Hepatocyte (in vitro differentiated cells): ENCODE measurements around the gene PCLO. TPM values are rescaled to one million over a fixed set of nuclear protein-coding genes. Genes with fewer than 3 reads are reported as not detected.
"Not testable (repeated sequence)": the region's sequence is repeated elsewhere in the genome, so short reads cannot be mapped to it uniquely, and the experiment has no call there.

Experiments
- DNase-seq: peaks from one replicate; pipeline ENCODE4 v3.0.0-alpha.2; 2016; ENCODE audit warnings: low spot score
- H2AFZ ChIP-seq: fragments of 200-600 bp; sonication (generic); 2 replicates; pipeline ENCODE4 v1.6.0; 2016; ENCODE audit warnings: antibody characterized with exemption, mild to moderate bottlenecking
- H3K27ac ChIP-seq: fragments of 200-600 bp; sonication (generic); 2 replicates; pipeline ENCODE4 v1.5.1; 2016; ENCODE audit warnings: mild to moderate bottlenecking
- H3K27me3 ChIP-seq: fragments of 200-600 bp; sonication (generic); 2 replicates; pipeline ENCODE4 v1.6.1; 2016
- H3K36me3 ChIP-seq: fragments of 200-600 bp; sonication (generic); replicated peaks from 2 replicates; pipeline ENCODE4 v1.5.1; 2016; ENCODE audit warnings: low read depth; ENCODE audit not compliant: insufficient read depth
- H3K4me1 ChIP-seq: fragments of 200-600 bp; sonication (generic); 2 replicates; pipeline ENCODE4 v1.5.1; 2016; ENCODE audit warnings: mild to moderate bottlenecking, moderate library complexity; ENCODE audit not compliant: insufficient read depth
- H3K4me2 ChIP-seq: fragments of 200-600 bp; sonication (generic); 2 replicates; pipeline ENCODE4 v1.6.0; 2016
- H3K4me3 ChIP-seq: fragments of 200-600 bp; sonication (generic); 2 replicates; pipeline ENCODE4 v1.5.1; 2016; ENCODE audit warnings: mild to moderate bottlenecking
- H3K79me2 ChIP-seq: fragments of 200-600 bp; sonication (generic); 2 replicates; pipeline ENCODE4 v1.6.0; 2017; ENCODE audit warnings: mild to moderate bottlenecking
- H3K9me2 ChIP-seq: fragments of 200-600 bp; sonication (generic); replicated peaks from 2 replicates; pipeline ENCODE4 v1.6.0; 2017; ENCODE audit warnings: mild to moderate bottlenecking; ENCODE audit not compliant: insufficient read depth
- H3K9me3 ChIP-seq: fragments of 200-600 bp; sonication (generic); 2 replicates; pipeline ENCODE4 v1.5.1; 2016; ENCODE audit warnings: low read depth, mild to moderate bottlenecking
- H4K20me1 ChIP-seq: fragments of 200-600 bp; sonication (generic); 2 replicates; pipeline ENCODE4 v1.6.0; 2016; ENCODE audit warnings: mild to moderate bottlenecking; ENCODE audit not compliant: insufficient read depth, poor library complexity, severe bottlenecking
- EZH2 ChIP-seq: fragments of 200-600 bp; sonication (generic); IDR thresholded peaks from 2 replicates; pipeline ENCODE4 v1.6.1; 2016; ENCODE audit warnings: antibody characterized with exemption, mild to moderate bottlenecking, borderline replicate concordance
- EZH2phosphoT487 ChIP-seq: fragments of 200-600 bp; sonication (generic); IDR thresholded peaks from one replicate; pipeline ENCODE4 v1.6.1; 2018; ENCODE audit warnings: antibody characterized with exemption, mild to moderate bottlenecking, low read depth, moderate library complexity; ENCODE audit not compliant: unreplicated experiment, severe bottlenecking
- WGBS: methylation state at CpG from one replicate; pipeline ENCODE4 v1.1.6; 2016; ENCODE audit warnings: low lambda C conversion rate; ENCODE audit errors: missing lambda C conversion rate; 5-methylcytosine and 5-hydroxymethylcytosine counted together
- polyA plus RNA-seq: library from polyadenylated mRNA; unstranded; fragments of >200 nt; fragmentation: Nextera tagmentation; extraction: Ambion mirVana; gene quantifications from 2 replicates; pipeline ENCODE4 v1.2.1, GENCODE V29; 2016
- total RNA-seq: library from RNA; depleted of rRNA; stranded (reverse); fragments of >200 nt; gene quantifications from 2 replicates; pipeline ENCODE4 v1.2.3, GENCODE V29; 2014
- TF ChIP-seq, protein P1 (sequence below): fragments of 200-600 bp; sonication (generic); IDR thresholded peaks from 2 replicates; pipeline ENCODE4 v1.5.1; 2016; ENCODE audit warnings: antibody characterized with exemption, mild to moderate bottlenecking; ENCODE audit not compliant: poor library complexity

PCLO gene
- total and polyA plus RNA-seq, 2 experiments from 2014 or later, result 1.3 to 8.1 TPM

DNA sequence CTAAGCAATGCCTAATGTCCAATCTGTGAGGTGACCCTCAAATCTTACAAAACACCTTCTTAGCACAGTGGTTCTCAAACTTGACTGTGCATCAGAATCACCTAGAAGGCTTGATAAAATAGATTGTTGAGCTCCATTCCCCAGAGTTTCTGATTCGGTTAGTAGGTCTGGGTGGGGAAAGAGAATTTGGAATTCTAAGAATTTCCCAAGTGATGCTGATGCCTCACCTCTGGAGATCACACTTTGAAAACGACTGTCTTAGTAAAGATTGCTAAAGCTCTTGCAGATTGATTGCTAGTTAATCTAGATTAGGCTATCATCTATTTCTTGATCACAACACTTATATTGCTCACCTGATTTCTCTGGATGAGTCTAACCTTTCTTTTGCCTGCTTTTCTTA is 126.6 kb downstream of the PCLO start:
- H2AFZ ChIP-seq, result no peak overlapping the region
- no peaks in the 10 kb centered on the region for H3K79me2 ChIP-seq
- no peak overlapping the region for H3K4me2 ChIP-seq
- no peak overlapping the region for H3K27ac ChIP-seq
- H3K9me3 ChIP-seq, result no peaks in the 10 kb centered on the region
- 30% methylated on average over 2 of the region's 2 CpGs for WGBS
- no peaks in the 10 kb centered on the region for H4K20me1 ChIP-seq
- TF ChIP-seq EZH2, result no peak
- TF ChIP-seq, protein P1, sequence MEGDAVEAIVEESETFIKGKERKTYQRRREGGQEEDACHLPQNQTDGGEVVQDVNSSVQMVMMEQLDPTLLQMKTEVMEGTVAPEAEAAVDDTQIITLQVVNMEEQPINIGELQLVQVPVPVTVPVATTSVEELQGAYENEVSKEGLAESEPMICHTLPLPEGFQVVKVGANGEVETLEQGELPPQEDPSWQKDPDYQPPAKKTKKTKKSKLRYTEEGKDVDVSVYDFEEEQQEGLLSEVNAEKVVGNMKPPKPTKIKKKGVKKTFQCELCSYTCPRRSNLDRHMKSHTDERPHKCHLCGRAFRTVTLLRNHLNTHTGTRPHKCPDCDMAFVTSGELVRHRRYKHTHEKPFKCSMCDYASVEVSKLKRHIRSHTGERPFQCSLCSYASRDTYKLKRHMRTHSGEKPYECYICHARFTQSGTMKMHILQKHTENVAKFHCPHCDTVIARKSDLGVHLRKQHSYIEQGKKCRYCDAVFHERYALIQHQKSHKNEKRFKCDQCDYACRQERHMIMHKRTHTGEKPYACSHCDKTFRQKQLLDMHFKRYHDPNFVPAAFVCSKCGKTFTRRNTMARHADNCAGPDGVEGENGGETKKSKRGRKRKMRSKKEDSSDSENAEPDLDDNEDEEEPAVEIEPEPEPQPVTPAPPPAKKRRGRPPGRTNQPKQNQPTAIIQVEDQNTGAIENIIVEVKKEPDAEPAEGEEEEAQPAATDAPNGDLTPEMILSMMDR, result no peak
- TF ChIP-seq EZH2phosphoT487, result no peak
- no peaks in the 10 kb centered on the region for H3K9me2 ChIP-seq
- H3K36me3 ChIP-seq, result no peaks in the 10 kb centered on the region
- H3K4me3 ChIP-seq, result no peak overlapping the region
- no peaks in the 10 kb centered on the region for H3K27me3 ChIP-seq
- no peak for DNase-seq
- H3K4me1 ChIP-seq, result peaks cover 9% of the 10 kb centered on the region

DNA sequence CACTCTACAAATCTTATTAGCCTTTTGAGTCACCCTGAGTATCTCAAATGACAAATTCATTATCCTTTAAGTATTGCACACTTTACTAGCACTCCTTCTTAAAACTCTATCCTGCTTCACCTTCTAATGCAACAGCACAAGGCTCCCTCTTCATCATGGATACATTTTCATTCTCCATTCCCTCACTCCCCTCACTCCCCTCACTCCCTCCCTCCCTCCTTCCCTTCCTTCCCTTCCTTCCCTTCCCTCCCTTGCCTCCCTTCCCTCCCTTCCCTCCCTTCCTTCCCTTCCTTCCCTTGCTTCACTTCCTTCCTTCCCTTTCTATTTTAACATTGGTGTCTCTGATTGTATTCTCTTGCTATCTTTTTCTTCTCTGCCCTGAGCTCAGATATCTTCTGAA is 130.5 kb downstream of the PCLO start:
- no peaks in the 10 kb centered on the region for H3K36me3 ChIP-seq
- no peak overlapping the region for H3K4me2 ChIP-seq
- no peaks in the 10 kb centered on the region for H3K9me3 ChIP-seq
- no peaks in the 10 kb centered on the region for H3K79me2 ChIP-seq
- no peaks in the 10 kb centered on the region for H3K27me3 ChIP-seq
- H2AFZ ChIP-seq, result no peak overlapping the region
- H3K27ac ChIP-seq, result no peak overlapping the region
- H3K4me1 ChIP-seq, result peaks cover 3% of the 10 kb centered on the region
- no peaks in the 10 kb centered on the region for H4K20me1 ChIP-seq
- TF ChIP-seq EZH2 (no peak), EZH2phosphoT487 (no peak)
- TF ChIP-seq, protein P1, result no peak
- H3K9me2 ChIP-seq, result no peaks in the 10 kb centered on the region
- no peak overlapping the region for H3K4me3 ChIP-seq
- no peak for DNase-seq

DNA sequence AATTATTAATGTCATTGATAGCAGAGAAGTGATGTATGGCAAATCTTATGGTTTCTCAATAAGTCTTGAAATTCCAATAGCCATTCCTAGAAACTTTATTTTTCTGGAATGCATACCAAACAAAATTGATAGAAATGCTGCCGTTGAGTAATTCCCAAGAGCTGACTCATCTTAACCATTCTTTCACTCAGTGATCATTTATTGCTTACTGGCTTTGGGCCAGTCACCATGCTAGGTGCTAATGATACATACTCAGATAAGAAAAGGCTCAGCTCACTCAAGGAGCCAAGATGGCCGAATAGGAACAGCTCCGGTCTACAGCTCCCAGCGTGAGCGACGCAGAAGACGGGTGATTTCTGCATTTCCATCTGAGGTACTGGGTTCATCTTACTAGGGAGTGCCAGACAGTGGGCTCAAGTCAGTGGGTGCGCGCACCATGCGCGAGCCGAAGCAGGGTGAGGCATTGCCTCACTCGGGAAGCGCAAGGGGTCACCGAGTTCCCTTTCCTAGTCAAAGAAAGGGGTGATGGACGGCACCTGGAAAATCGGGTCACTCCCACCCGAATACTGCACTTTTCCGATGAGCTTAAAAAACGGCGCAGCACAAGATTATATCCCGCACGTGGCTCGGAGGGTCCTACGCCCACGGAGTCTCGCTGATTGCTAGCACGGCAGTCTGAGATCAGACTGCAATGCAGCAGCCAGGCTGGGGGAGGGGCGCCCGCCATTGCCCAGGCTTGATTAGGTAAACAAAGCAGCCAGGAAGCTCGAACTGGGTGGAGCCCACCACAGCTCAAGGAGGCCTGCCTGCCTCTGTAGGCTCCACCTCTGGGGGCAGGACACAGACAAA is 138.6 kb downstream of the PCLO start:
- 90% methylated on average over 31 of the region's 31 CpGs for WGBS
- not testable (repeated sequence) for H3K4me1 ChIP-seq, H3K4me2 ChIP-seq, H3K4me3 ChIP-seq, H3K36me3 ChIP-seq, H3K9me2 ChIP-seq, H3K27ac ChIP-seq, H3K9me3 ChIP-seq, H3K27me3 ChIP-seq, H2AFZ ChIP-seq, DNase-seq, H4K20me1 ChIP-seq, H3K79me2 ChIP-seq

DNA sequence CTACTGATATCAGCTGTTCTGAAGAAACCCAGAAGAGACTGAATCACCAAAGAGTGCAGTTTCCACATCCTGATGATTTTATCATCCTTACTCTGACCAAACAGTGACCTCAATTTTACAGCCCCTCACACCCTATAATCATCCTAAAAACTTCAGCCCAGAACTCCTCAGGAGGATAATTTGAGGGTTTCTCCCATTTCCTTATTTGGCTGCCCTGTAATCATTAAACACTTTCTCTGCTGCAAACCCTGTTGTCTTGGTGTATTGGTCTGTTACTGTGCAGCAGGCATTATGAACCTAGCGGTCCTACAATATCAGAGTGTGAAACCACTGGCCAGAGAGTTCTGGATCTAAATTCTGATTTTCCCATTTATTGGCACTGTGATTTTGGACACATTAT is 141.7 kb downstream of the PCLO start:
- H3K4me1 ChIP-seq, result no peaks in the 10 kb centered on the region
- H3K79me2 ChIP-seq, result no peaks in the 10 kb centered on the region
- H2AFZ ChIP-seq, result no peak overlapping the region
- no peaks in the 10 kb centered on the region for H3K36me3 ChIP-seq
- H3K4me2 ChIP-seq, result no peak overlapping the region
- WGBS, result 96% methylated on average over 1 of the region's 1 CpG
- H3K27ac ChIP-seq, result no peak overlapping the region
- DNase-seq, result no peak
- no peak overlapping the region for H3K4me3 ChIP-seq
- H3K9me3 ChIP-seq, result no peaks in the 10 kb centered on the region
- no peaks in the 10 kb centered on the region for H3K9me2 ChIP-seq
- H3K27me3 ChIP-seq, result no peaks in the 10 kb centered on the region
- no peaks in the 10 kb centered on the region for H4K20me1 ChIP-seq
- TF ChIP-seq, protein P1, result no peak
